Measurements from ENCODE around the gene ZNF644.

- TF ChIP-seq POLR2AphosphoS5 (IDR thresholded peaks at IDR 0.05; ENCODE audit: low read depth): no peak
- no peak for TF ChIP-seq CTCF (IDR thresholded peaks at IDR 0.05; ENCODE audit: insufficient read depth, low read length)
- TF ChIP-seq REST (IDR thresholded peaks at IDR 0.05; ENCODE audit: insufficient replicate concordance, low read depth): no peak
Observed at GRCh38 chr1:91020967-91021685, 709 bp downstream of the ZNF644 start.

All from HL-60 (cell line).